HAP-1 (cell line): ENCODE data around the gene KLHL26.
"Not testable (repeated sequence)": the region's sequence is repeated elsewhere in the genome, so short reads cannot be mapped to it uniquely, and the experiment has no call there.

Source experiments
- DNase-seq, 2 experiments: peaks; one replicate each; pipeline ENCODE4 v3.0.0-alpha.2; 2016 to 2020; ENCODE audit warnings: low spot score in 2 of 2
- H3K27me3 ChIP-seq: fragments of 250-450 bp; sonication (Bioruptor Pico); 2 replicates; pipeline ENCODE4 v1.5.1; 2020; ENCODE audit warnings: low read depth, mild to moderate bottlenecking, moderate library complexity
- H3K36me3 ChIP-seq: fragments of 250-450 bp; sonication (Bioruptor Pico); replicated peaks from 2 replicates; pipeline ENCODE4 v1.5.1; 2020; ENCODE audit warnings: mild to moderate bottlenecking
- H3K4me1 ChIP-seq: fragments of 250-450 bp; sonication (Bioruptor Pico); 2 replicates; pipeline ENCODE4 v1.5.1; 2020; ENCODE audit warnings: mild to moderate bottlenecking
- H3K4me3 ChIP-seq: fragments of 250-450 bp; sonication (Bioruptor Pico); 2 replicates; pipeline ENCODE4 v1.5.1; 2020; ENCODE audit warnings: mild to moderate bottlenecking, moderate library complexity
- H3K9me3 ChIP-seq: fragments of 250-450 bp; sonication (Bioruptor Pico); 2 replicates; pipeline ENCODE4 v1.5.1; 2020; ENCODE audit warnings: mild to moderate bottlenecking, moderate library complexity
- in situ Hi-C: fragments of 300-500 bp; cut with MboI; formaldehyde crosslinking; loops from 3 replicates; pipeline ENCODE4 v1.14.3; 2020; ENCODE audit warnings: low sequenced_read_pairs, inconsistent platforms, mixed read lengths

Gene KLHL26

GRCh38 chr19:18594824-18595373 is 41.9 kb upstream of the KLHL26 start:
- in situ Hi-C loops: no loop called here
- Histone ChIP-seq H3K4me3 (peak overlapping the region; percentile 34), H3K27me3 (no peaks in the 10 kb centered on the region), H3K4me1 (peaks cover 10% of the 10 kb centered on the region), H3K36me3 (peaks cover 16% of the 10 kb centered on the region), H3K9me3 (no peaks in the 10 kb centered on the region)
- no peak for DNase-seq

GRCh38 chr19:18595475-18595874 is 41.4 kb upstream of the KLHL26 start:
- Histone ChIP-seq H3K27me3 (no peaks in the 10 kb centered on the region), H3K4me1 (peaks cover 6% of the 10 kb centered on the region), H3K9me3 (no peaks in the 10 kb centered on the region), H3K36me3 (peaks cover 12% of the 10 kb centered on the region), H3K4me3 (no peak overlapping the region)
- no peak for DNase-seq
- in situ Hi-C loops: no loop called here

GRCh38 chr19:18596752-18597157 is 40.1 kb upstream of the KLHL26 start:
- no peaks in the 10 kb centered on the region for H3K27me3 ChIP-seq
- peak in 1 of 2 experiments; percentile 76 for DNase-seq
- no peak overlapping the region for H3K4me3 ChIP-seq
- in situ Hi-C loops: no loop called here
- peaks cover 3% of the 10 kb centered on the region; the same call in 1 of the 2 replicates for H3K36me3 ChIP-seq
- H3K4me1 ChIP-seq: peaks cover 6% of the 10 kb centered on the region
- no peaks in the 10 kb centered on the region for H3K9me3 ChIP-seq

- peaks cover 6% of the 10 kb centered on the region for H3K4me1 ChIP-seq
- DNase-seq: no peak
- no peak overlapping the region for H3K4me3 ChIP-seq
- in situ Hi-C loops: no loop called here
- H3K27me3 ChIP-seq: no peaks in the 10 kb centered on the region
- H3K36me3 ChIP-seq: no peaks in the 10 kb centered on the region; the same call in 1 of the 2 replicates
- no peaks in the 10 kb centered on the region for H3K9me3 ChIP-seq
Observed at GRCh38 chr19:18597809-18598660, 38.8 kb upstream of the KLHL26 start.

- Histone ChIP-seq H3K4me3 (no peak overlapping the region), H3K9me3 (no peaks in the 10 kb centered on the region), H3K4me1 (no peaks in the 10 kb centered on the region; the same call in 1 of the 2 replicates), H3K36me3 (no peaks in the 10 kb centered on the region), H3K27me3 (peaks cover 4% of the 10 kb centered on the region)
- no peak for DNase-seq
- in situ Hi-C loops: no loop called here
Observed at GRCh38 chr19:18599485-18599884, 37.3 kb upstream of the KLHL26 start.

- H3K27me3 ChIP-seq: peaks cover 18% of the 10 kb centered on the region
- DNase-seq, H3K4me1 ChIP-seq, H3K9me3 ChIP-seq, H3K36me3 ChIP-seq, in situ Hi-C loops, H3K4me3 ChIP-seq: not testable (repeated sequence)
Observed at GRCh38 chr19:18600692-18601397, 36.0 kb upstream of the KLHL26 start.

- DNase-seq: no peak
- Histone ChIP-seq H3K9me3 (no peaks in the 10 kb centered on the region), H3K4me1 (no peaks in the 10 kb centered on the region), H3K27me3 (peaks cover 21% of the 10 kb centered on the region), H3K4me3 (no peak overlapping the region), H3K36me3 (no peaks in the 10 kb centered on the region)
- in situ Hi-C loops: no loop called here
Observed at GRCh38 chr19:18601875-18602274, 35.0 kb upstream of the KLHL26 start.

- DNase-seq: no peak
- Histone ChIP-seq H3K4me1 (no peaks in the 10 kb centered on the region), H3K36me3 (no peaks in the 10 kb centered on the region), H3K4me3 (no peak overlapping the region), H3K27me3 (peaks cover 34% of the 10 kb centered on the region), H3K9me3 (no peaks in the 10 kb centered on the region)
- in situ Hi-C loops: no loop called here
Observed at GRCh38 chr19:18603255-18603957, 33.4 kb upstream of the KLHL26 start.

GRCh38 chr19:18603958-18604819 is 32.6 kb upstream of the KLHL26 start:
- Histone ChIP-seq H3K27me3 (peaks cover 41% of the 10 kb centered on the region), H3K4me3 (no peak overlapping the region), H3K9me3 (no peaks in the 10 kb centered on the region), H3K36me3 (no peaks in the 10 kb centered on the region), H3K4me1 (no peaks in the 10 kb centered on the region)
- in situ Hi-C loops: no loop called here
- no peak for DNase-seq

- DNase-seq: no peak
- H3K4me3 ChIP-seq: no peak overlapping the region
- in situ Hi-C loops: no loop called here
- H3K36me3 ChIP-seq: no peaks in the 10 kb centered on the region
- no peaks in the 10 kb centered on the region for H3K9me3 ChIP-seq
- no peaks in the 10 kb centered on the region for H3K4me1 ChIP-seq
- H3K27me3 ChIP-seq: peaks cover 47% of the 10 kb centered on the region
Observed at GRCh38 chr19:18604820-18605159, 32.0 kb upstream of the KLHL26 start.

- H3K4me1 ChIP-seq: no peaks in the 10 kb centered on the region
Observed at GRCh38 chr19:18605196-18605545, 31.7 kb upstream of the KLHL26 start.

GRCh38 chr19:18605546-18606280 is 31.1 kb upstream of the KLHL26 start:
- Histone ChIP-seq H3K4me1 (no peaks in the 10 kb centered on the region), H3K4me3 (peak overlapping the region; percentile 27), H3K9me3 (no peaks in the 10 kb centered on the region), H3K27me3 (peaks cover 57% of the 10 kb centered on the region), H3K36me3 (no peaks in the 10 kb centered on the region)
- peak in 1 of 2 experiments; percentile 28 for DNase-seq
- in situ Hi-C loops: no loop called here

More at GRCh38 chr19:18605196-18605545, 31.7 kb upstream of the KLHL26 start:
- Histone ChIP-seq H3K36me3 (no peaks in the 10 kb centered on the region), H3K4me3 (peak overlapping the region; percentile 27), H3K27me3 (peaks cover 51% of the 10 kb centered on the region), H3K9me3 (no peaks in the 10 kb centered on the region)
- DNase-seq: no peak
- in situ Hi-C loops: no loop called here
